Activated CD8-positive, alpha-beta T cell treated with anti-CD3 and anti-CD28 coated beads for 36 hours (primary cell): ENCODE data around the gene THSD7B. TPM values are rescaled to one million over a fixed set of nuclear protein-coding genes. Genes with fewer than 3 reads are reported as not detected.

Experiments
- ATAC-seq: fragments of 200-7000 bp; cut with Tn5 transposase; one replicate; pipeline ENCODE4 v1.10.0; 2021; ENCODE audit warnings: mild to moderate bottlenecking, moderate library complexity
- CTCF ChIA-PET: fragments of 350-600 bp; sonication (Branson Sonifier 250); formaldehyde crosslinking; loops from one replicate; lab custom pipeline; 2021; ENCODE audit warnings: antibody characterized with exemption; lab: Charles Lee
- POLR2A ChIA-PET: fragments of 350-600 bp; sonication (Branson Sonifier 250); formaldehyde crosslinking; loops from one replicate; lab custom pipeline; 2021; ENCODE audit warnings: antibody characterized with exemption; lab: Charles Lee
- DNase-seq: peaks from one replicate; pipeline ENCODE4 v3.0.0-alpha.2; 2020
- H3K27ac Mint-ChIP-seq: one replicate; pipeline ENCODE4 v1.8.0; 2021; ENCODE audit warnings: mild to moderate bottlenecking, mixed read lengths
- H3K27me3 Mint-ChIP-seq: one replicate; pipeline ENCODE4 v1.8.0; 2021; ENCODE audit warnings: mixed read lengths
- H3K36me3 Mint-ChIP-seq: one replicate; pipeline ENCODE4 v1.8.0; 2021; ENCODE audit warnings: low read depth, mixed read lengths
- H3K4me1 Mint-ChIP-seq: one replicate; pipeline ENCODE4 v1.8.0; 2021; ENCODE audit warnings: low read depth, mixed read lengths
- H3K4me3 Mint-ChIP-seq: one replicate; pipeline ENCODE4 v1.8.0; 2021; ENCODE audit warnings: mild to moderate bottlenecking, moderate library complexity, mixed read lengths
- H3K9me3 Mint-ChIP-seq: one replicate; pipeline ENCODE4 v1.8.0; 2021; ENCODE audit warnings: mixed read lengths
- intact Hi-C: fragments of 100-400 bp; cut with micrococcal nuclease; formaldehyde crosslinking; loops from one replicate; pipeline ENCODE4 v1.10.0; 2022
- total RNA-seq, 2 experiments: library from RNA; stranded (reverse); gene quantifications; one replicate each; pipeline ENCODE4 v1.2.3, GENCODE V29; 2021
- TF ChIP-seq, protein P1 (sequence below): fragments of 200-600 bp; IDR thresholded peaks from one replicate; pipeline ENCODE4 v1.8.0; 2022; ENCODE audit warnings: antibody characterized with exemption, mild to moderate bottlenecking

The THSD7B gene
- total RNA-seq, 2 experiments from 2014 or later = not detected

DNA sequence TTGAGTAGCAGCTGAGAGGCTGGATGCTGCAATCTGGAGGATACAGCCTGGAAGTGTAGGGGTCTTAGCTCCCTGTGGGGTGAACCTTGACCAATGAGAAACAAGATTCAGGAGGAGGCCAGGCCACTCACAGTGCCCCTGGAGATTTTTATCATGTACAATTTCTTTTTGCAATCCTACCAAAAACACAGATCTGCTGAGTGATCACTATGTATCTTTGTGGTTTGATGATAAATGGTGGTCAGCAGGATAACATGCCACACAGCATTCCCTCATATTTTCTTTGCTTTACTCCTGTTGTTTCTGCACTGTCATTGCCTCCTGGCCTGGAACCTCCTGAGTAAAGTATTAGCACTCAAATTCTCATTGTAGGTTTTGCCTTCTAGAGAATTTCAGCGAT lies 357.9 kb downstream of the THSD7B start:
- intact Hi-C loops = no loop called here
- ChIA-PET CTCF (no interaction called here), POLR2A (no interaction called here)
- no peak overlapping the region for H3K27ac Mint-ChIP-seq
- no peaks in the 10 kb centered on the region for H3K4me1 Mint-ChIP-seq
- no peak overlapping the region for H3K4me3 Mint-ChIP-seq
- TF ChIP-seq, protein P1, sequence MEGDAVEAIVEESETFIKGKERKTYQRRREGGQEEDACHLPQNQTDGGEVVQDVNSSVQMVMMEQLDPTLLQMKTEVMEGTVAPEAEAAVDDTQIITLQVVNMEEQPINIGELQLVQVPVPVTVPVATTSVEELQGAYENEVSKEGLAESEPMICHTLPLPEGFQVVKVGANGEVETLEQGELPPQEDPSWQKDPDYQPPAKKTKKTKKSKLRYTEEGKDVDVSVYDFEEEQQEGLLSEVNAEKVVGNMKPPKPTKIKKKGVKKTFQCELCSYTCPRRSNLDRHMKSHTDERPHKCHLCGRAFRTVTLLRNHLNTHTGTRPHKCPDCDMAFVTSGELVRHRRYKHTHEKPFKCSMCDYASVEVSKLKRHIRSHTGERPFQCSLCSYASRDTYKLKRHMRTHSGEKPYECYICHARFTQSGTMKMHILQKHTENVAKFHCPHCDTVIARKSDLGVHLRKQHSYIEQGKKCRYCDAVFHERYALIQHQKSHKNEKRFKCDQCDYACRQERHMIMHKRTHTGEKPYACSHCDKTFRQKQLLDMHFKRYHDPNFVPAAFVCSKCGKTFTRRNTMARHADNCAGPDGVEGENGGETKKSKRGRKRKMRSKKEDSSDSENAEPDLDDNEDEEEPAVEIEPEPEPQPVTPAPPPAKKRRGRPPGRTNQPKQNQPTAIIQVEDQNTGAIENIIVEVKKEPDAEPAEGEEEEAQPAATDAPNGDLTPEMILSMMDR = no peak
- DNase-seq (no peak), ATAC-seq (no peak)
- H3K27me3 Mint-ChIP-seq = no peaks in the 10 kb centered on the region
- H3K9me3 Mint-ChIP-seq = no peaks in the 10 kb centered on the region
- H3K36me3 Mint-ChIP-seq = no peaks in the 10 kb centered on the region

DNA sequence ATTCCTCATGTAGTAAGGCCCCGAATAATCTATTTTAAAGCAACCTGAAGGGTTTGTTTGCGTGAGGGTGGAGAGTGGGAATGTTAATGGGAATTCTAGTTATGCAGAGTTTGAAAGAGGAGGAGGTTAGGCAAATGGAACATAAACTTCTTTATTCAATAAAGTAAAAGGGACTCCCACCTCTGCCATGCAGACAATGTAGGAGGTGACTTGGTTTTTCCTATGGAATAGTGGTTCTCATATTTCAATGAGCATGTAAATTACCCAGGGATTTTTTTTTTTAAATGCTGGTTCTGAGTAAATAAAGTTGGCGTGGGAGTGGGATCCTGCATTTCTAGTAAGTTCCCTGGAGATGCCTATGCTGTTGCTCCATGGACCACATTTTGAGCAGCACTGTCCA lies 367.9 kb downstream of the THSD7B start:
- ChIA-PET POLR2A (no interaction called here), CTCF (no interaction called here)
- DNase-seq (no peak), ATAC-seq (no peak)
- Mint-ChIP-seq H3K27ac (no peak overlapping the region), H3K4me1 (no peaks in the 10 kb centered on the region), H3K4me3 (no peak overlapping the region), H3K27me3 (no peaks in the 10 kb centered on the region), H3K9me3 (peaks cover 5% of the 10 kb centered on the region), H3K36me3 (no peaks in the 10 kb centered on the region)
- TF ChIP-seq, protein P1 = no peak
- intact Hi-C loops = no loop called here

DNA sequence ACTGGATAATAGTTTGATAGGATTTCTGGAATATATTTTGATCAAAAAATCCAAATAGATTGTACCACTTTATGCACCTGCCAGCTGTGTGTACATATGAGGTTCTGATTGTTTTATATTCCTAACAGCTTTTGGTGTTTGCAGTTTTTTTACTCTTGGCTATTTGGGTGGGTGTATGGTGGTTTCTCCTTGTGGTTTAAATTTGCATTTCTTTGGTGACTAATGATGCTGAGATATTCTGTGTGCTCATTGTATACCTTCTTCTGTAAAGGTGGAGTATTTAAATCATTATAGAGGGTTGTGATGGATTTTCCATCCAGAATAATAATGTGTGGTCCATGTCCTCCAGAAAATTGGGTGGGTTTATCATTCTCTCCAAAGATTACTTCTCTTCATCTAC lies 372.9 kb downstream of the THSD7B start:
- peaks cover 5% of the 10 kb centered on the region for H3K9me3 Mint-ChIP-seq
- CTCF ChIA-PET = no interaction called here
- no peak overlapping the region for H3K4me3 Mint-ChIP-seq
- intact Hi-C loops = no loop called here
- DNase-seq (no peak), ATAC-seq (no peak)
- H3K27ac Mint-ChIP-seq = no peak overlapping the region
- no peaks in the 10 kb centered on the region for H3K36me3 Mint-ChIP-seq
- H3K27me3 Mint-ChIP-seq = no peaks in the 10 kb centered on the region
- no peaks in the 10 kb centered on the region for H3K4me1 Mint-ChIP-seq
- POLR2A ChIA-PET = no interaction called here
- TF ChIP-seq, protein P1 = no peak

DNA sequence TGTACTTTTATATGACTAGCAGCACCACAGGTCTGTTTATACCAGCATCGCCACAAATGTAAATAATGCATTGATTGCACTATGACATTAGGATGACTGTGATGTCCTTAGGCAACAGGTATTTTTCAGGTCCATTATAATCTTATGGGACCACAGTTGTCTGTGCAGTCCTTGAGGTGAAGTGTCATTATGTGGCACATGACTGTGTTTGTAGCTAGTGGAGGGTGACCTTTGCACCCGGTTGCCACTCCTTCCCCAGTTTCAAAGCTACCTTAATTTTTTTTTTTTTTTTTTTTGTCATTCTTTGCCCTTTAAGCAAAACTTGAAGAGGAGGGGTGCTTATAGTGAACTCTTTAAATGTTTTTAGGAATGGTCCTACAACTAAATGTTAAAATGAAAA lies 386.4 kb downstream of the THSD7B start:
- Mint-ChIP-seq H3K4me1 (no peaks in the 10 kb centered on the region), H3K27ac (no peak overlapping the region), H3K36me3 (no peaks in the 10 kb centered on the region), H3K4me3 (no peak overlapping the region), H3K9me3 (no peaks in the 10 kb centered on the region), H3K27me3 (no peaks in the 10 kb centered on the region)
- no peak for DNase-seq
- ATAC-seq = no peak
- POLR2A ChIA-PET = no interaction called here
- intact Hi-C loops = no loop called here
- TF ChIP-seq, protein P1 = no peak
- CTCF ChIA-PET = interaction anchor here (0.5 kb wide), 1 partner anchor 1569 kb away, joined by 3 read pairs; no protein-coding TSS in a partner anchor

DNA sequence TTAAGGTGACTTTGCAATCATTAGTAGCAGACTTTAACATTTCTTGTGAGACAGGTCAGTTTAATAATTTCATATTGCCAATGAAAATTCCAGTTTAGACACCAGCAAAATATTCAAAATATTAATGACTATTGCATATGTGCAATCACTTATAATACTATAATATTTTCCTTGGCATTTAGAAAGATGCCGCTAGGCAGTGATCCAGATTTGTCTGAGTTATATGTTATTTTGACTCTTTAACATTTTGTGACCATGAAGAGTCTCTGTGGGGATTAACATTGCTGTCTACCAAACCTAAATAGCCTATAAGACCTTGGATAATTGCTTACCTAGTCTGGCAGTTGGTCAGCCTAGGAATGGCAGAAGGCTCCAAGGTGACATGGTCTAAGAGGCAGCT lies 389.6 kb downstream of the THSD7B start:
- TF ChIP-seq, protein P1 = no peak
- H3K27me3 Mint-ChIP-seq = no peaks in the 10 kb centered on the region
- ATAC-seq = no peak
- ChIA-PET CTCF (no interaction called here), POLR2A (no interaction called here)
- no peaks in the 10 kb centered on the region for H3K9me3 Mint-ChIP-seq
- no peaks in the 10 kb centered on the region for H3K36me3 Mint-ChIP-seq
- H3K4me3 Mint-ChIP-seq = no peak overlapping the region
- intact Hi-C loops = no loop called here
- no peaks in the 10 kb centered on the region for H3K4me1 Mint-ChIP-seq
- no peak overlapping the region for H3K27ac Mint-ChIP-seq
- DNase-seq = no peak
